HG03039 (cell line): Measurements from ENCODE around the gene STOM.

Source experiments
- ATAC-seq: cut with Tn5 transposase; IDR thresholded peaks from one replicate; pipeline ENCODE4 v1.9.1; 2021; ENCODE audit warnings: mild to moderate bottlenecking, moderate library complexity; ENCODE audit not compliant: unreplicated experiment

Gene STOM

GRCh38 chr9:121323449-121324151 is 46.5 kb downstream of the STOM start:
- no peak for ATAC-seq

DNA sequence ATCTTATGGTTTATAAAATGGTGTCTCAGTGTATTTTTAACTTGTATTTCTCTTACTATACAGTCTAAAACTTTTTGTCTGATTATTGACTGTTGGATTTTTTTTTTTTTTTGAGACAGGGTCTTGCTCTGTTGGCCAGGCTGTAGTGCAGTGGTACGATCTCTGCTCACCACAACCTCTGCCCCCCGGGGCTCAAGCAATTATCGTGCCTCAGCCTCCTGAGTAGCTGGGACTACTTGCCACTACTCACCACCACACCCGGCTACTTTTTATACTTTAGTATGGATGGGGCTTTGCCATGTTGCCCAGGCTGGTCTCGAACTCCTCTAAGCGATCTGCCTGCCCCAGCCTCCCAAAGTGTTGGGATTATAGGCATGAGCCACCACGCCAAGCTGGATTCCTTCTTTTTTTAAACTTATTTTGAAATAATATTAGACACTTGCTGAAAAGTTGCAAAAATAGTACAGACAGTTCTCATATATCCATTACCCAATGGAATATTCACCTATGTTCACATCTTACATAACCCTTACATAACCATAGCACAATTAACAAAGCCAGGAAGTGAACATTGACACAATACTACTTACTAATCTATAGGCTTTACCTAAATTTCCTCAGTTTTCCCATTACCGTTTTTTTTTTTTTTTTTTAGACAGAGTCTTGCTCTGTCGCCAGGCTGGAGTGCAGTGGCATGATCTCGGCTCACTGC is 47.2 kb downstream of the STOM start:
- ATAC-seq = no peak

- ATAC-seq = no peak
Measured at GRCh38 chr9:121322037-121322736, 47.9 kb downstream of the STOM start.

GRCh38 chr9:121321016-121321503 is 49.0 kb downstream of the STOM start:
- ATAC-seq = no peak

GRCh38 chr9:121319383-121319780 is 50.7 kb downstream of the STOM start:
- ATAC-seq = no peak

DNA sequence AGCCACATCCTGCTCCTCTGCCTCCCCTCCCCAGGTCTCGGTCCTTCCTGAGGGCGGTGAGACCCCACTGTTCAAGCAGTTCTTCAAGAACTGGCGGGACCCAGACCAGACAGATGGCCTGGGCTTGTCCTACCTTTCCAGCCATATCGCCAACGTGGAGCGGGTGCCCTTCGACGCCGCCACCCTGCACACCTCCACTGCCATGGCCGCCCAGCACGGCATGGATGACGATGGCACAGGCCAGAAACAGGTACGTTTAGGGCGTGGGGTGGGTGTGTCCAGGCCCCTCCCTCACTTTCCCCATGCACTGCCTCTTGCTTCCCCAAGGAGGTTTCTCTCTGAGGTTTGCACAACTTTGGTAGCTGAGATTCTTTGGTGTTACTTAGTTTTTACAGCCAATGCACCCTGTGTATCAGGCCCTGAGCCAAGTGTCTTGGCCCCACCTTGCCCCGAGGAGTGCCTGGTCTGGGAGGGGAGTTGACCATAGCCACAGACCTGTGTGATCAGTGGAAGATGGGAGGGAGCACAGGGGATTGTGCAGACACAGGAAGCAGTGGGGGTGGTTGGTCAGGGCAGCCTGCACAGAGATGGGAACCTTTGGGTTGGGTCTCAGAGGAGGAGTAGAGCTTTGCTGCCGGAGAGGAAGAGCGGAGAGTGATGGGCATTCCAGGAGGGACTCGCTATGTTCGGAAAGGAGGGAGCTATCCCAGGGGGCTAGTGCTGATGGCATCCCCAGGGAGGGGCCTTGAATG is 51.2 kb downstream of the STOM start:
- ATAC-seq = no peak

GRCh38 chr9:121317737-121318630 is 52.1 kb downstream of the STOM start:
- no peak for ATAC-seq

GRCh38 chr9:121316852-121317373 is 53.1 kb downstream of the STOM start:
- no peak for ATAC-seq

DNA sequence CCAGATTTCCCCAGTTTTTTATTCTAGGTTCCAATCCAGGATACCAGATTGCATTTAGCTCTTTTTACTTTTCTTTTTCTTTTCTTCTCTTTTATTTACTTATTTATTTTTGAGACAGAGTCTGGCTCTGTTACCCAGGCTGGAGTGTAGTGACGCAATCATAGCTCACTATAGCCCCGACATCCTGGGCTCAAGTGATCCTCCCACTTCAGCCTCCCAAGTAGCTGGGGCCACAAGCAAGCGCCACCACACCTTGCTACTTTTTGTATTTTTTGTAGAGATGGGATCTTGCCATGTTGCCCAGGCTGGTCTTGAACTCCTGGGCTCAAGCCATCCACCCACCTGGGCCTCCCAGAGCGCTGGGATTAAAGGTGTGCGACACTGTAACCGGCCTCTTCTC is 53.7 kb downstream of the STOM start:
- no peak for ATAC-seq

DNA sequence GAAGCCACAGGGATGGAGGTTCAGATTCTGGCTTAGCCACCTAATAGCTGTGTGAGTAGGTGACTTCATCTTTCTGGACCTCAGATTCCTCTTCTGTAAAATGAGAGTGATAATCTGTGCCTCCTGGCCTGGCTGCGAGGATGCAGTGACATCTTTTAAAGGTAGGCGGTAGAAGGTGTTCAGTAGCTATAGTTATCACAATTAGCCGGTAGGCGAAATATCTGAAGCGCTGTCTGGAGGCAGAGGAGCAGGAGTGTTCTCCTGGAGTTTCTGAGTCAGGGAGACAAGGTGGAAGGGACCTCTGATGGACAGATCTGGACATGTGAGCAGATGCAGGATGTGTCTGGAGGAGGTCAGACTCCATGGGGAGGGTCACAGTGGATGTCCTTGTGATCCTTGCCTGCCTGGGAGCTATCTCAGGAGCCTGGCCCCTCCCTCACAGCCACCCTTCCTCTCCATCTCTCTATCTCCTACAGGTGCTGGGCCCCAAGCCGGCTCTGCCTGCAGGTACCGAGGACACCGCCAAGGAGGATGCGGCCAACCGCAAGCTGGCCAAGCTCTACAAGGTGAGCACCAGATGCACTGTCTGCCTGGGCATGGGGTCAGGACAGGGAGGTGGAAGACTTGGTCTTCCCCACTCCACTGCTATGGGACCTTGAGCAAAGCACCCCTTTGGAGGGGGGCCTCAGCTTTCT is 56.4 kb downstream of the STOM start:
- ATAC-seq = no peak

DNA sequence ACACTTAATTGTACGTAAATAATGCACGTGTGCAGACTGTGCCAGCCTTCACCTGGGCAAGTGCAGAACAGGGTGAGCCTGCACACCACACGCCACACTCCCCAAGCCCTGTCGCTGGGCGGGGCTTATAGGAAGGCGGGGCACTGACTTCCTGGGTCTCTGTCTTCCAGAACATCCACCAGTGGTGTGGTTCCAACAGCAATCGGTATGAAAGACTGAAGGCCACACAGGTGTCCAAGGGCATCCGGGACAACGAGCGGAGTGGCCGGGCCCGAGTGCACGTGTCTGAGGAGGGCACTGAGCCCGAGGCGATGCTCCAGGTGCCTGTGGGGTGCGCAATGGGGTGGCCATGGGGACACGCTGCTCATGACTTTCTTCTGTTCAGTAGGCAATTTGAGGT is 57.9 kb downstream of the STOM start:
- ATAC-seq = no peak

- ATAC-seq = no peak
Measured at GRCh38 chr9:121310571-121310970, 59.5 kb downstream of the STOM start.

- no peak for ATAC-seq
Measured at GRCh38 chr9:121309833-121310425, 60.1 kb downstream of the STOM start.

DNA sequence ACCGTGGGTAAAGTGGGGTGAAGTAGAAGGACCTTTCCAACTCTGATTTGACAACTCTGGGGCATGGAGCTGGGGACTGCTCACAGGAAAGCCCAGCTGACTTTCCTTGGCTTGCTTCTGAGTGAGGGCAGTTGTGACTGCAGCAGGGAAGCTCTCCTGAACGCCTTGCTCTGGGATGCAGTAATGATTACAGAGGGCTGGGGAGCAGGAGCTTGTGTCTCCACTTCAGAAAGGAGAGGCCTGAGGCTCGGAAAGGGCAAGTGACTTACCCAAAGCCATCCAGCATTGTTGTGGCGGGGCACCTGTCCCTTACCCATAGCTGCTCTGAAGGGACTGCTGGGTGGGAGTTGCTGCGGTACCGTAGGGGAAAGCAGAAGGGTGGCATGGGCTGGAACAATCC is 60.9 kb downstream of the STOM start:
- ATAC-seq = no peak

- ATAC-seq = no peak
Measured at GRCh38 chr9:121308765-121309164, 61.3 kb downstream of the STOM start.

GRCh38 chr9:121307976-121308375 is 62.1 kb downstream of the STOM start:
- ATAC-seq = no peak

- ATAC-seq = no peak
Measured at GRCh38 chr9:121305269-121305994, 64.6 kb downstream of the STOM start.

- no peak for ATAC-seq
Measured at GRCh38 chr9:121304707-121305106, 65.3 kb downstream of the STOM start.
